ENCODE data around the gene NTNG1. TPM values are rescaled to one million over a fixed set of nuclear protein-coding genes. Genes with fewer than 3 reads are reported as not detected.

Gene NTNG1
- total RNA-seq, 2 experiments from 2014 or later: 2.3 to 5.9 TPM

DNA sequence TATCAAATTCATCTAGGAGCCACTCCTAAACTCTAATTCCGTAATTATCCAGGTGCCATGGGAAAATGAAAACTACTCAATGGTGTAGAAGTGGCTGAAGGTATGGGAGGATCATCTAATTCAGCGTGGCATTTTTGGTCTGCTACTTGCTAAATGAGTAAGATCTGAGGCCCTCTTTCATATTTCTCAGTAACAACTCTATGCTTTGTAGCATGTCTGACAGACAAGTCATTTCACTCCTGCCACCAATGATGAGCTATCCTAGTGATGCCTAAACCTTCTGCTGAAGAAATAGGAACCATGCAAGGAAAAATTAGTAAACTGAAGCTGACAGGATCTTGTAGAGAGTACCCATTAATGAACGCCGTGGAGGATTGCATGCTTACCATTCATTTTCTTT, 145.3 kb downstream of the NTNG1 start:
- POLR2A ChIA-PET: interaction anchor here (1.4 to 1.6 kb wide), 3 partner anchors 9 to 23 kb away, joined by 3 to 6 read pairs (median 5); no protein-coding TSS in a partner anchor
- BruUV-seq (replicated peaks): no TSS peak
- H3K4me2 ChIP-seq (ENCODE audit: low read length): no peak overlapping the region
- no peaks in the 10 kb centered on the region for H3K79me2 ChIP-seq (ENCODE audit: insufficient read depth, low read depth, low read length)
- intact Hi-C loops (cut with micrococcal nuclease; ENCODE audit: unreplicated experiment): no loop called here
- H3K4me1 ChIP-seq (ENCODE audit: insufficient read depth, low read length, poor library complexity, severe bottlenecking): no peaks in the 10 kb centered on the region
- TF ChIP-seq EZH2phosphoT487 (IDR thresholded peaks at IDR 0.05; ENCODE audit: borderline replicate concordance, low read depth, low read length): no peak
- TF ChIP-seq, protein P1, sequence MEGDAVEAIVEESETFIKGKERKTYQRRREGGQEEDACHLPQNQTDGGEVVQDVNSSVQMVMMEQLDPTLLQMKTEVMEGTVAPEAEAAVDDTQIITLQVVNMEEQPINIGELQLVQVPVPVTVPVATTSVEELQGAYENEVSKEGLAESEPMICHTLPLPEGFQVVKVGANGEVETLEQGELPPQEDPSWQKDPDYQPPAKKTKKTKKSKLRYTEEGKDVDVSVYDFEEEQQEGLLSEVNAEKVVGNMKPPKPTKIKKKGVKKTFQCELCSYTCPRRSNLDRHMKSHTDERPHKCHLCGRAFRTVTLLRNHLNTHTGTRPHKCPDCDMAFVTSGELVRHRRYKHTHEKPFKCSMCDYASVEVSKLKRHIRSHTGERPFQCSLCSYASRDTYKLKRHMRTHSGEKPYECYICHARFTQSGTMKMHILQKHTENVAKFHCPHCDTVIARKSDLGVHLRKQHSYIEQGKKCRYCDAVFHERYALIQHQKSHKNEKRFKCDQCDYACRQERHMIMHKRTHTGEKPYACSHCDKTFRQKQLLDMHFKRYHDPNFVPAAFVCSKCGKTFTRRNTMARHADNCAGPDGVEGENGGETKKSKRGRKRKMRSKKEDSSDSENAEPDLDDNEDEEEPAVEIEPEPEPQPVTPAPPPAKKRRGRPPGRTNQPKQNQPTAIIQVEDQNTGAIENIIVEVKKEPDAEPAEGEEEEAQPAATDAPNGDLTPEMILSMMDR (conservative IDR thresholded peaks at IDR 0.05; ENCODE audit: low read length): no peak
- no peaks in the 10 kb centered on the region for H3K36me3 ChIP-seq (ENCODE audit: insufficient read depth, low read length)
- no peaks in the 10 kb centered on the region for H3K9me3 ChIP-seq (ENCODE audit: low read length)
- no peaks in the 10 kb centered on the region for H3K9me2 ChIP-seq (ENCODE audit: insufficient read depth, low read length)
- CTCF ChIA-PET (ENCODE audit: unreplicated experiment): no interaction called here
- no peak overlapping the region for H2AFZ ChIP-seq (ENCODE audit: low read length)
- no peak overlapping the region for H3K4me3 ChIP-seq (ENCODE audit: low read depth, low read length, poor library complexity, severe bottlenecking)
- no peak for DNase-seq (ENCODE audit: low spot score)
- no peak overlapping the region for H3K27ac ChIP-seq (ENCODE audit: low read depth, low read length, poor library complexity, severe bottlenecking)
- no peaks in the 10 kb centered on the region for H4K20me1 ChIP-seq (ENCODE audit: insufficient read depth, low read length)

DNA sequence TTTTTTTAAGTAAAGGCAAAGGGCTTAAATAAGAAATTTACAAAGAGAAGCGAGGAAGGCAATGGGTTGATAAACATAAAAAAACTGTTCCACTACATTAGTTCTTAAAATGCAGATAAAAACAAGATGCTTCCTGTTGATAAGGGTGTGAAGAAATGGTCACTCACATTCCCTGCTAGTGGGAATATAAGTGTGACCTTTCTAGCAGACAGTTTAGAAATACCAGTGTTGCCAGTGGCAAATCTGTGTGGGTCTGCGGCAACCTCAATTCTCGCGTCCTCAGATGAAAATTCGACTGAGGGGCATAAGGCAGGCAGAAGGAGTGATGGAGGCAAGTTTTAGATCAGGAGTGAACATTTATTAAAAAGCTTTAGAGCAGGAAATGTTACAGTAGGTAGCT, 151.1 kb downstream of the NTNG1 start:
- no peaks in the 10 kb centered on the region for H3K79me2 ChIP-seq (ENCODE audit: insufficient read depth, low read depth, low read length)
- TF ChIP-seq, protein P1 (conservative IDR thresholded peaks at IDR 0.05; ENCODE audit: low read length): no peak
- TF ChIP-seq EZH2phosphoT487 (IDR thresholded peaks at IDR 0.05; ENCODE audit: borderline replicate concordance, low read depth, low read length): no peak
- no peaks in the 10 kb centered on the region for H4K20me1 ChIP-seq (ENCODE audit: insufficient read depth, low read length)
- H3K36me3 ChIP-seq (ENCODE audit: insufficient read depth, low read length): no peaks in the 10 kb centered on the region
- H3K9me3 ChIP-seq (ENCODE audit: low read length): no peaks in the 10 kb centered on the region
- H3K4me2 ChIP-seq (ENCODE audit: low read length): no peak overlapping the region
- ChIA-PET POLR2A (interaction anchor here (0.7 kb wide), 1 partner anchor 14 kb away, joined by 4 read pairs; no protein-coding TSS in a partner anchor), CTCF (ENCODE audit: unreplicated experiment) (no interaction called here)
- no peaks in the 10 kb centered on the region for H3K4me1 ChIP-seq (ENCODE audit: insufficient read depth, low read length, poor library complexity, severe bottlenecking)
- no peak for DNase-seq (ENCODE audit: low spot score)
- no TSS peak for BruUV-seq (replicated peaks)
- intact Hi-C loops (cut with micrococcal nuclease; ENCODE audit: unreplicated experiment): no loop called here
- no peak overlapping the region for H3K27ac ChIP-seq (ENCODE audit: low read depth, low read length, poor library complexity, severe bottlenecking)
- no peaks in the 10 kb centered on the region for H3K9me2 ChIP-seq (ENCODE audit: insufficient read depth, low read length)
- H3K4me3 ChIP-seq (ENCODE audit: low read depth, low read length, poor library complexity, severe bottlenecking): no peak overlapping the region
- H2AFZ ChIP-seq (ENCODE audit: low read length): no peak overlapping the region

DNA sequence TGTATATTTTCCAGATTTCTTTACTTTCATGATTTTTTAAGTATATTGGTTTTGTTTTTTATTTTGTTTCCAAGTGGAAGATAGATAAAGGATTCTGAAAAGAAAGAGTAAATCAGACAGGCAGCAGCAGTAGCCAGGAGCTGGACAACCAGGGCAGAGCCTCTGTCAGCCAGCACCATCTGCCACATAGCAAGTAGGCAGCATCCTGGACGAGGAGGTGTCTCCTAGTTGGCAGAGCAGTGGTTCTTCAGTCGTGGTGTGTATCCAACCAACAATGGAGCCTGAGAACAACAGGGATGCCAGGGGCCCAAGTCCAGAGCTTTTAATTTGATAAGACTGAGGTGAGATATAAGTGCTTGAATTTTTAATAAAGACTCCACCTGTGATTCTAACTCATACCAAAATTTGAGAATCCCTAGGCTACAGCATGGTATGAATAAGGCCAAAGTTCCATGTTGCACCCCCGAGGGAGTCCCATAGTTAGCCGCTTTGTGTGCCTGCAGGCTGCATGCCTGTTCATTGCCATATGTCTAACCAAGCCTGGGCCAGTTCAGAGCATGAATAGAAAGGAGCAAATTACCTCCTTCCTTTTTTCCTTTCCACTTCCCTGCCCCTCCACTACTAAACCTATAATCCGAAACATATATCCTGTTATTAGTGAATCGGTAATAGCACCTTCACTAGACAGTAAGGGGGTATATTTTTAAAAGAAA, 153.2 kb downstream of the NTNG1 start:
- CTCF ChIA-PET (ENCODE audit: unreplicated experiment): interaction anchor here (0.6 kb wide), 1 partner anchor 496 kb away, joined by 3 read pairs; no protein-coding TSS in a partner anchor
- DNase-seq (ENCODE audit: low spot score): no peak
- intact Hi-C loops (cut with micrococcal nuclease; ENCODE audit: unreplicated experiment): no loop called here
- TF ChIP-seq EZH2phosphoT487 (IDR thresholded peaks at IDR 0.05; ENCODE audit: borderline replicate concordance, low read depth, low read length): no peak
- TF ChIP-seq, protein P1 (conservative IDR thresholded peaks at IDR 0.05; ENCODE audit: low read length): no peak
- H3K36me3 ChIP-seq (ENCODE audit: insufficient read depth, low read length): no peaks in the 10 kb centered on the region
- POLR2A ChIA-PET: interaction anchor here (1.4 kb wide), 1 partner anchor 14 kb away, joined by 3 read pairs; no protein-coding TSS in a partner anchor
- H3K27ac ChIP-seq (ENCODE audit: low read depth, low read length, poor library complexity, severe bottlenecking): no peak overlapping the region
- BruUV-seq (replicated peaks): no TSS peak
- H4K20me1 ChIP-seq (ENCODE audit: insufficient read depth, low read length): no peaks in the 10 kb centered on the region
- no peaks in the 10 kb centered on the region for H3K9me2 ChIP-seq (ENCODE audit: insufficient read depth, low read length)
- H3K9me3 ChIP-seq (ENCODE audit: low read length): no peaks in the 10 kb centered on the region
- H3K79me2 ChIP-seq (ENCODE audit: insufficient read depth, low read depth, low read length): no peaks in the 10 kb centered on the region
- H3K4me2 ChIP-seq (ENCODE audit: low read length): no peak overlapping the region
- no peak overlapping the region for H2AFZ ChIP-seq (ENCODE audit: low read length)
- H3K4me3 ChIP-seq (ENCODE audit: low read depth, low read length, poor library complexity, severe bottlenecking): no peak overlapping the region
- no peaks in the 10 kb centered on the region for H3K4me1 ChIP-seq (ENCODE audit: insufficient read depth, low read length, poor library complexity, severe bottlenecking)
